Osteoblast (primary cell): ENCODE data around the gene DHX16. TPM values are rescaled to one million over a fixed set of nuclear protein-coding genes. Genes with fewer than 3 reads are reported as not detected.

Experiments used
- DNase-seq: peaks from one replicate; pipeline ENCODE4 v3.0.0; 2011; ENCODE audit warnings: low spot score, mixed read lengths; ENCODE audit not compliant: insufficient read length; ENCODE audit errors: missing footprints
- H2AFZ ChIP-seq: 2 replicates; pipeline ENCODE4 v1.6.0; 2011; ENCODE audit warnings: mild to moderate bottlenecking, low read length
- H3K27ac ChIP-seq: 2 replicates; pipeline ENCODE4 v1.5.1; 2011; ENCODE audit warnings: mild to moderate bottlenecking, low read depth, low read length, moderate library complexity
- H3K27me3 ChIP-seq: 2 replicates; pipeline ENCODE4 v1.6.0; 2012; ENCODE audit warnings: mild to moderate bottlenecking, control low read depth, inconsistent platforms, low read length, moderate library complexity; ENCODE audit not compliant: insufficient read depth
- H3K36me3 ChIP-seq: 2 replicates; pipeline ENCODE4 v1.5.1; 2011; ENCODE audit warnings: mild to moderate bottlenecking, low read length, control low read depth, moderate library complexity; ENCODE audit not compliant: insufficient read depth
- H3K4me1 ChIP-seq: 2 replicates; pipeline ENCODE4 v1.5.1; 2011; ENCODE audit warnings: mild to moderate bottlenecking, low read length, control low read depth, moderate library complexity; ENCODE audit not compliant: insufficient read depth
- H3K4me2 ChIP-seq: 2 replicates; pipeline ENCODE4 v1.6.0; 2011; ENCODE audit warnings: mild to moderate bottlenecking, low read length; ENCODE audit not compliant: insufficient read depth
- H3K4me3 ChIP-seq: fragments of 200-600 bp; sonication (generic); 3 replicates; pipeline ENCODE4 v1.5.1; 2012; ENCODE audit warnings: mild to moderate bottlenecking, low read length, inconsistent platforms; ENCODE audit not compliant: insufficient read depth
- H3K79me2 ChIP-seq: 2 replicates; pipeline ENCODE4 v1.6.0; 2012; ENCODE audit warnings: mild to moderate bottlenecking, low read length, control low read depth, inconsistent platforms; ENCODE audit not compliant: insufficient read depth
- H3K9me3 ChIP-seq: 2 replicates; pipeline ENCODE4 v1.5.1; 2011; ENCODE audit warnings: low read depth, low read length, control low read depth
- H4K20me1 ChIP-seq: 2 replicates; pipeline ENCODE4 v1.6.0; 2012; ENCODE audit warnings: mild to moderate bottlenecking, low read length, control low read depth; ENCODE audit not compliant: insufficient read depth
- total RNA-seq: library from RNA; depleted of rRNA; stranded (reverse); fragments of >200 nt; gene quantifications from 2 replicates; pipeline ENCODE4 v1.2.3, GENCODE V29; 2012
- TF ChIP-seq, protein P1 (sequence below): IDR thresholded peaks from 2 replicates; pipeline ENCODE4 v1.5.1; 2011; ENCODE audit warnings: mild to moderate bottlenecking, low read depth, low read length, moderate library complexity; ENCODE audit errors: extremely low read depth

Gene DHX16
- total RNA-seq, 1 donor = 26.1 TPM

DNA sequence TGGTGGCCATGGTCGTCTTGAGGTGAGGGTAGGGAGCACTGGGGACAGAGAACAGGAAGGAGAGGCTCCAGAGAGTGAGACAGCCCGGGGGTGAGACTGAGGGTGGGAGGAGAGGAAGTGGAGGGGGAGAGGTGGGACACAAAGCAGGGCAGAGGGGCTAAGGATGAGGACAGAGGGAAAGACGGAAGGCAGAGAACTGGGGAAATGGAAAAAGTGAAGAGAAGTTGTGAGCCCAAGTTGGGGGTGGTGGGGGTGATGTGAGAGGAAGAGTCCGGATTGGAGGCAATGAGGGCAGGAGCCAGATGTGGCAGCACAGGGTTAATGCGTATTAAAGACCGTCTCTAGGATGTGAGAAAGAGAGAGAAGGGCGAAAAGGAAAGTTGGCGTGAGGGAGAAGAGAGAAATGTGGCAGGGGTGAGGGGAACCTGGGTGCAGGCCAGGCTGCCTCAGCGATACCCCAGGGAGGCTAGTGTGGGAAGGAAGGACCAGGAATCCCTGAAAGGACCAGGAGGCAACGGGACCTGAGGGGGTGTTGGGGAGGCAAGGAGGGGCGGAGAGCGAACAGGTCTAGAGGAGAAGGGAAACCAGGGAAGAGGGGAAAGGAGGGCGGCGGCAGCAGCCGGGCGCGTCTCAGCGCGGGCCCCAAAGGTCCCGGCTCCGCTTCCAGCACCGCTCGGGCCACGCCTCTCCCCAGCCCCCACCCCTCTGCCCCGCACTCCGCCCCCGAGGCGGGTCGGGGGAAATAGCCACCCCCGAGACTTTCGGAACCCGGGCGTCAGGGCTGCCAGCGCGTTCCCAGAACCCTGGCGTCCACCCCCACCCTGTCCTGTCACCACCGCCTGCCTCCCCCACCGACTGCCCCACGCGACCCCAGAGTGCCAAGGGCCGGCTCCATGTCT is 13.5 kb upstream of the DHX16 start, which contains the start of gene PPP1R18:
TSS of gene PPP1R18 (minus strand) at position 637 of the 899 bp plus-strand sequence. CDS start at position 10, 627 bp downstream.
- Histone ChIP-seq H2AFZ (peak within 1 kb of the TSS; percentile 77), H3K27ac (peak within 1 kb of the TSS; percentile 91), H3K27me3 (no peaks in the 10 kb centered on the region), H3K79me2 (peaks cover 80% of the 10 kb centered on the region), H4K20me1 (peaks cover 45% of the 10 kb centered on the region), H3K4me2 (peak within 1 kb of the TSS; percentile 96), H3K9me3 (no peaks in the 10 kb centered on the region), H3K4me1 (peaks cover 55% of the 10 kb centered on the region), H3K4me3 (peak within 1 kb of the TSS; percentile 96), H3K36me3 (peaks cover 22% of the 10 kb centered on the region)
- peak; percentile 93 for DNase-seq
- TF ChIP-seq, protein P1, sequence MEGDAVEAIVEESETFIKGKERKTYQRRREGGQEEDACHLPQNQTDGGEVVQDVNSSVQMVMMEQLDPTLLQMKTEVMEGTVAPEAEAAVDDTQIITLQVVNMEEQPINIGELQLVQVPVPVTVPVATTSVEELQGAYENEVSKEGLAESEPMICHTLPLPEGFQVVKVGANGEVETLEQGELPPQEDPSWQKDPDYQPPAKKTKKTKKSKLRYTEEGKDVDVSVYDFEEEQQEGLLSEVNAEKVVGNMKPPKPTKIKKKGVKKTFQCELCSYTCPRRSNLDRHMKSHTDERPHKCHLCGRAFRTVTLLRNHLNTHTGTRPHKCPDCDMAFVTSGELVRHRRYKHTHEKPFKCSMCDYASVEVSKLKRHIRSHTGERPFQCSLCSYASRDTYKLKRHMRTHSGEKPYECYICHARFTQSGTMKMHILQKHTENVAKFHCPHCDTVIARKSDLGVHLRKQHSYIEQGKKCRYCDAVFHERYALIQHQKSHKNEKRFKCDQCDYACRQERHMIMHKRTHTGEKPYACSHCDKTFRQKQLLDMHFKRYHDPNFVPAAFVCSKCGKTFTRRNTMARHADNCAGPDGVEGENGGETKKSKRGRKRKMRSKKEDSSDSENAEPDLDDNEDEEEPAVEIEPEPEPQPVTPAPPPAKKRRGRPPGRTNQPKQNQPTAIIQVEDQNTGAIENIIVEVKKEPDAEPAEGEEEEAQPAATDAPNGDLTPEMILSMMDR = no peak

DNA sequence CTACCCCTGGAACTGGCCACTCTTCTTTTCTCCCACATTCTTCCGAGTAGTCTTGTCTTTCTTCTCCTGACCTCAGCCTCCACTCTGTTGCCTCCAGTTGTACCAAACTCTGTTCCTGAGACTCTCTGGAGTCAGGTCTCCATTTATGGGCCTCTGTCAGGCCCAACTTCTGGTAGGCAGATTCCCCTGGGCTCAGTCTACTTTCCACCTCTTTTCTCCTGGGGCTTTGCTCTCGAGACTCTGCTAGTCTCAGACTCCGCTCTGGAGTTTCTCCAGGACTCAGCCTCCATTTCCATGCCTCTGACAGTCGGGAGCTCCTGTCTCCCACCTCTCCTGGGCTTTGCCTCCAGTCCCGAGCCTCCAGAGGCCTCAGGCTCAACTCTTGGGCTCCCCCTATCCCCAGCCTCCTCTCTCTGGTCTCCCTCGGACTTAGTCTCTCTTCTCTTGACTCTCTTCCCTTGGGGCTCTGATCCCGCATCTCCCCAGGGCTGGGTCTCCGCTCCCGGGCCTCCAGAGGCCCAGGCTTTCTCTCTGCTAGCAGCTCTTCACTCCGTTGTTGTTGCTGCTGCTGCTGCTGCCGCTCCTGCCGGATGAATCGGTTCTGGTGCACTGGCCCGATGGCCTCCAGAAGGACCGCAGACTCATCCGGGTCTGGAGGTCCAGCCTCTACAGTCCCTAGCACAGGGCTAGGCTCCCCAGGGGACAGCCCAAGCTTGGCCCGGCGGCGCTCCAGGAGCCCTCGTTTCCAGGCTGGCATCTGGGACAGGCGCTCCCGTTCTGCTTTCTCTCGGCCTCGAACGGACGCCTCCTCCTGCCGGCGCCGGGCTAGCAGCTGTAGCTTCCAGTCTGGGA is 12.6 kb upstream of the DHX16 start:
- Histone ChIP-seq H3K4me1 (peaks cover 60% of the 10 kb centered on the region), H3K4me3 (peak overlapping the region; percentile 96), H3K9me3 (no peaks in the 10 kb centered on the region), H3K27ac (peak overlapping the region; percentile 91), H2AFZ (no peak overlapping the region), H3K79me2 (peaks cover 89% of the 10 kb centered on the region), H4K20me1 (peaks cover 50% of the 10 kb centered on the region), H3K36me3 (peaks cover 28% of the 10 kb centered on the region), H3K4me2 (peak overlapping the region; percentile 96), H3K27me3 (no peaks in the 10 kb centered on the region)
- TF ChIP-seq, protein P1 = peak; percentile 15
- DNase-seq = peak; percentile 82

DNA sequence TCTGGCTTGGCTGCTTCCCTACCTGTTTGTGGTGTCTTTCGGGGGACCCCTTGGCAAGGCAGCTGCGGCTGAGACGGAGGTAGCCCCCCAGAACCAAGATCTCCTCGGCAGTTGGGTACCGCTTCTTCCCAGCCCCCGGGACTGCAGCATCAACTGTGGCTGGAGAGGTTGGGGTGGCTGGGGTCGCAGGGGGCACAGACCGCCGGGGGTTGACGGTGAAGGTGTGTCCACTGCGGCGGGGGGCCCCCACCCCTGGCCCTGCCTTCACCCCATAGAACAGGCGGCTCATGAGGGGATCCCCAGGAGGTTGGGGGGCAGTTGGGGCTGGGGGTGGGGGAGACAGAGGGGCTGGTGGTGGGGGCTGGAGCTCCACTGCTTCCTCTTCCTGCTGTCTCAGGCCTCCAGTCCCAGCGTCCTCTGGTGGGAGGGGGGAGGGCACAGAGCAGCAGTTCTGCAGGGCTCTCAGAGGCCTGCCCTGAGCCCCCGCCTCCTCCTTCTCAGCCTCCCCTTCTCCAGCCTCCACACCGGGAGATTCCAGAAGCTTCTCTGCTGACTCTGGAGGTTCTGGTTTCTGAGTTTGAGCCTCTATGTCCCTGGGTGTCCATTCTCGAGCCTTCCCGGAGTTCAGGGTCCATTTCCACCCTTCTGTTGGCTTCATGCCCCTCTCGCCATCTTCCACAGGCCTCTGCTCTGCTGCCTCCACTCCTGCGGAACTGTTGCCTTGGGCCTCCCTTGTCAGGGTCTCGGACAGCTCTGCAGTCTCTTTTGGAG is 11.8 kb upstream of the DHX16 start:
- Histone ChIP-seq H2AFZ (no peak overlapping the region), H3K4me3 (peak overlapping the region; percentile 96), H3K27me3 (no peaks in the 10 kb centered on the region), H3K9me3 (no peaks in the 10 kb centered on the region), H3K27ac (peak overlapping the region; percentile 91), H4K20me1 (peaks cover 58% of the 10 kb centered on the region), H3K36me3 (peaks cover 36% of the 10 kb centered on the region), H3K4me1 (peaks cover 60% of the 10 kb centered on the region), H3K4me2 (peak overlapping the region; percentile 96), H3K79me2 (peaks cover 93% of the 10 kb centered on the region)
- DNase-seq = peak; percentile 81
- TF ChIP-seq, protein P1 = no peak
